T-helper 22 cell (primary cell): ENCODE data around the gene UTP3.
A peak's percentile ranks its signal among the peaks of the same experiment; 100 is the strongest.
"Not testable (repeated sequence)": the region's sequence is repeated elsewhere in the genome, so short reads cannot be mapped to it uniquely, and the experiment has no call there.

Experiments
- DNase-seq: peaks from one replicate; pipeline ENCODE4 v3.0.0-alpha.2; 2020; ENCODE audit warnings: low read depth

UTP3 gene, protein sequence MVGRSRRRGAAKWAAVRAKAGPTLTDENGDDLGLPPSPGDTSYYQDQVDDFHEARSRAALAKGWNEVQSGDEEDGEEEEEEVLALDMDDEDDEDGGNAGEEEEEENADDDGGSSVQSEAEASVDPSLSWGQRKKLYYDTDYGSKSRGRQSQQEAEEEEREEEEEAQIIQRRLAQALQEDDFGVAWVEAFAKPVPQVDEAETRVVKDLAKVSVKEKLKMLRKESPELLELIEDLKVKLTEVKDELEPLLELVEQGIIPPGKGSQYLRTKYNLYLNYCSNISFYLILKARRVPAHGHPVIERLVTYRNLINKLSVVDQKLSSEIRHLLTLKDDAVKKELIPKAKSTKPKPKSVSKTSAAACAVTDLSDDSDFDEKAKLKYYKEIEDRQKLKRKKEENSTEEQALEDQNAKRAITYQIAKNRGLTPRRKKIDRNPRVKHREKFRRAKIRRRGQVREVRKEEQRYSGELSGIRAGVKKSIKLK

GRCh38 chr4:70687821-70688794, at the start of gene UTP3:
TSS of gene UTP3 (plus strand) at chr4:70688532. CDS start at chr4:70688678, 146 bp downstream.
- DNase-seq = peak; percentile 83

GRCh38 chr4:70640192-70640591, 48.1 kb upstream of the UTP3 start:
- no peak for DNase-seq

DNA sequence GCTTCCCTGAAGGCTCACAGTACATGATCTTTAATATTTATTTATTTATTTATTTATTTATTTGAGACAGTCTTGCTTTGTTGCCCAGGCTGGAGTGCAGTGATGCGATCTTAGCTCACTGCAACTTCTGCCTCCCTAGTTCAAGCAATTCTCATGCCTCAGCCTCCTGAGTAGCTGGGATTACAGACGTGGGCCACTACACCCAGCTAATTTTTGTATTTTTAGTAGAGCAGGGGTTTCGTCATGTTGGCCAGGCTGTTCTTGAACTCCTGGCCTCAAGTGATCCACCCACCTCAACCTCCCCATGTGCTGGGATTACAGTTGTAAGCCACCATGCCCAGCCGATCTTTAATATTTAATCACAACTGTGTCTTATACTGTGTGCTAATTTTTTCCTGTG, 37.6 kb upstream of the UTP3 start:
- DNase-seq = not testable (repeated sequence)

DNA sequence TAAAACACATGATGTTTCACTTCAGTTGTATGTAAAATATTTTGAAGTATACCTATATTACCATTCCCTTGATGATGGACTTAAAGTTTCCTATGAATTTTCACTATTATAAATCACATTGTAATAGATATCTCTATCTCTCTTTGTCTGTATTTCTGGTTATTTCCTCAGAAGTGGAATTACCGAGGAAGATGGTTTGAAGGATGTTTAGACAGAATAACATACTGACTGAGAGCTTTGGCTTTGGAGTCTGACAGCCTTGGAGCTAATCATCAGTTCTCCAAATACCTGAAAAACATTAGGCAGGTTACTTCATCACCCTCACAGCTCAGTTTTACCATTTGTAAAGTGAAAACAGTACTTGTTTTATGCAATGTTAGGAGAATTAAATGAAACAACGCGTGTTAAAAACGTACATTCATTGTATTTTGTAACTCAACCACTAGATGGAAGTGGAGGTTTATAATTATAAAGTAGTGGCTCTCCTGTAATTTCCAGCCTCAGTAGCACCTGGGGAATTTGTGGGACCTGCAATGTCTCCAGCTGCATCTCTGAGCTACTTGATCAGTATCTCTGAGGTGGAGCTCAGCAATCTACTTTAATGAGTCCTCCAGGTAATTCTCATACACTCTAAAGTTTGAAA, 36.3 kb upstream of the UTP3 start:
- DNase-seq = no peak

DNA sequence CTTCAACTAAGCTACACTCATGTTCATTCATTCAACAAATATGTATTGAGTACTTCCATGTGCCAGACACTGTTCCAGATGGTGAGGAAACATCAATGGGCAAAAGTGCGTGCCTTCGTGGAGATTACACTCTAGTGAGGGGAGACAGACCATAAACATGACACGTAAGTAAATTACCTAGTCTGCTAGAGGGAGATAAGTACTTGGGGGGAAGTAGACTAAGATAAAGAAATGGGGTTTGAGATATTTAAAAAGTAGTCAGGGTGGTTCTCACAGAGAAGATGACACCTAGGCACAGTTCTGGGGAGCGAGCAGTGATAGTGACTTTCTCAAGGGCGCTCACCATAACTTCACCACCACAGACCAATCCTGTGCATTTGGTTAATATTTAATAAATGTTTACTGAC, 33.7 kb upstream of the UTP3 start:
- no peak for DNase-seq

DNA sequence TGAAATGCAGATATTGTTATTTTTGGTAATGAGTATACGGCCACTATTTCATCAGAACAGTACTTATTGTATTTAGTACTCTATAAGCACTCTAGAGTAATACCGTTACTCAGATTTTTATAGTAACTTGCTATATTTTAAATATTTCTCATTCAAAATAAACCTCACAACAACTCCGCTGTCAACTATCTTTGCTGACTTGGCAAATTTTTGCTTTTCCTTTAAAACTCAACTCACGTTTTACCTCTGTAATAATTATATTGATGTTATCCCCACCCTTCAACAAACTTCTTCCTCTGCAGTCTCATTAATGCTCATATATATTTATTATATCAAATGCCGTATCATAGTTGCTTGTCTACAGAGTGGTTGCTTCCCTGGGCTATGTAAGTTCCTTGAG, 31.0 kb upstream of the UTP3 start:
- DNase-seq = no peak

GRCh38 chr4:70658418-70658817, 29.9 kb upstream of the UTP3 start:
- DNase-seq = no peak

GRCh38 chr4:70660106-70660505, 28.2 kb upstream of the UTP3 start:
- no peak for DNase-seq

GRCh38 chr4:70661309-70661922, 26.9 kb upstream of the UTP3 start:
- not testable (repeated sequence) for DNase-seq

GRCh38 chr4:70666369-70666768, 22.0 kb upstream of the UTP3 start, which contains the start of gene JCHAIN:
TSS of gene JCHAIN (minus strand) at chr4:70666508. CDS start at chr4:70666490, 18 bp downstream.
- no peak for DNase-seq

GRCh38 chr4:70667740-70668535, 20.4 kb upstream of the UTP3 start:
- DNase-seq = no peak

GRCh38 chr4:70670332-70671014, 17.9 kb upstream of the UTP3 start:
- DNase-seq = no peak

GRCh38 chr4:70671091-70671490, 17.2 kb upstream of the UTP3 start:
- no peak for DNase-seq

- DNase-seq = no peak
These were observed 14.1 kb upstream of the UTP3 start for GRCh38 chr4:70674191-70674590.

GRCh38 chr4:70674731-70675130, 13.6 kb upstream of the UTP3 start:
- no peak for DNase-seq

GRCh38 chr4:70676554-70677090, 11.7 kb upstream of the UTP3 start:
- no peak for DNase-seq

GRCh38 chr4:70678383-70678999, 9.8 kb upstream of the UTP3 start:
- DNase-seq = no peak

DNA sequence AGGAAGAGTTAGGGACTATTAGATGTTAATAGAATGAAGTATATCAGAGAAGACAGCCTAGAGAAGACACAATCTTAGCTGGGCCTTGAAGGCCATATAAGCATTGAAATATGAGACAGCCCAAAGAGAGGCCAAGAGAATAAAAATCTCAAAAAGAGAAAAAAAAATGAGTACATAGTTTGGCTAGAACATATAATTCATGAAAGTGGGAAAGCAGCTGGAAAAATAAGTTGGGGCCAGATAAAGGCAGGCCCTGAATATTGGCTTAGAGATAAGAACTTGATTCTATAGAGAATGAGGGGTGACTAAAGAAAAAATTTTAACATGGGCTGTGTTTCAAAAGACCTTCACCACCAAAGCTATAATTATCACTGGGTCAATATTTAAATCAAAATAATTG, 7.4 kb upstream of the UTP3 start:
- no peak for DNase-seq

GRCh38 chr4:70681704-70682103, 6.6 kb upstream of the UTP3 start:
- no peak for DNase-seq
